GM19463 (cell line): Measurements from ENCODE around the gene MS4A10.
"Not testable (repeated sequence)": the region's sequence is repeated elsewhere in the genome, so short reads cannot be mapped to it uniquely, and the experiment has no call there.

Experiments used
- ATAC-seq: cut with Tn5 transposase; IDR thresholded peaks from one replicate; pipeline ENCODE4 v1.9.1; 2021; ENCODE audit warnings: mild to moderate bottlenecking, moderate library complexity; ENCODE audit not compliant: unreplicated experiment

Gene MS4A10

DNA sequence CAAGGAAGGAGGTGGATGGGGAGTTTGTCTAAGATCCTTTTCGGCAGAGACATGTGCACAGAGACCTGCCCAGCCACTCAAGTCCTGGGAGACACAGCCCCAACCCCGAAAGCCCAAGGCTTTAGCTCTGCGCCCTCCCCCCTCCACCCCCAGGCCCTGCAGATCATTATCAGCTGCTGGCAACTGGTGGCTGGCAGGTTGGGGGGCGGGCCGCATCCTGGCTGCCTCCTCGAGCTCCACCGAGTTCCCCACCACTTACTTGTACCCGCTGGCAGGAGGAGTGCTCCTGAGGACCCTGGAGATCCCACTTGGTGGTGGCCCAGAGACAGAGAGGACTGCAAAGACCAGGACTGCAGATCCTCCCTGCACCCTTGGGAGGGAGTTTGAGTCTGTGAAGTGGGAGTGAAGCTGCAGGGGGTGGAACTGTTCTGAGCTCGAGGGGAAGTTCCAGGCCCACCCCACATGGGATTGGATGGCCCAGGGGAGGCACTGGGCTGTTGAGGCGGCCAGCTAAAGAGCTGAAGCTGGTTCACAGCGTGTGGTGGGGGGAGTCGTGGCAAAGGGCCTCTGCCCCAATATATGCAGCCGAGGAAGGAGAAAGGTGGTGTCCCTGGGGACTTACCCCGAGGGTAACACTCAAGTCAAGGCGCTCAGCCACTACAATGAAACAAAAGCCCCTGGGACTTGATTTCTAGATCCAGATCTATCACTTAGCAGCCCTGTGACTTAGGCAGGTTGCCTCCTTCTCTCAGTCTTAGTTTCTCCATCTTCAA is 36.9 kb downstream of the MS4A10 start:
- ATAC-seq, result peak; percentile 68

DNA sequence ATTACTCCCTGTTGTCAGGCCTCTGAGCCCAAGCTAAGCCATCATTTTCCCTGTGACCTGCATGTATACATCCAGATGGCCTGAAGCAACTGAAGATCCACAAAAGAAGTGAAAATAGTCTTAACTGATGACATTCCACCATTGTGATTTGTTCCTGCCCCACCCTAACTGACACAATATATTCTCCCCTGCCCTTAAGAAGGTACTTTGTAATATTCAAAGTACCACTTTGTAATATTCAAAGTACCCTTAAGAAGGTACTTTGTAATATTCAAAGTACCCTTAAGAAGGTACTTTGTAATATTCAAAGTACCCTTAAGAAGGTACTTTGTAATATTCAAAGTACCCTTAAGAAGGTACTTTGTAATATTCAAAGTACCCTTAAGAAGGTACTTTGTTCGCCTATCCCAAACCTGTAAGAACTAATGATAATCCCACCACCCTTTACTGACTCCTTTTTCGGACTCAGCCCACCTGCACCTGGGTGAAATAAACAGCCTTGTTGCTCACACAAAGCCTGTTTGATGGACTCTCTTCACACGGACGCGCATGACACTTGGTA is 38.7 kb downstream of the MS4A10 start:
- ATAC-seq, result not testable (repeated sequence)

DNA sequence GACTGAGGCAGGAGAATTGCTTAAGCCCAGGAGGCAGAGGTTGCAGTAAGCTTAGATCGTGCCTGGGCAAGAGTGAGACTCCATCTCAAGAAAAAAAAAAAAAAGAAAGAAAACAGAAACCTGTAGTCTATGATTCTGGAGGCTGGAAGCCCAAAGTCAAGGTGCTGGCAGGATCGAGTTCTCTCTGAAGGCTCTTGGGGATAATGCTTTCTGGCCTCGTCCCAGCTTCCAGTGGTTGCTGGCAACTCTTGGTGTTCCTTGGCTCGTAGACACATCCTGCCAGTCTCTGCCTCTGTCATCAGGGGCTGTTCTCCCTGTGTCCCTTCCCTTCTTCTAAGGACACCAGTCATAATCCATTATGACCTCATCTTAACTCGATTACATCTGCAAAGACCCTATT is 40.0 kb downstream of the MS4A10 start:
- ATAC-seq, result no peak

- ATAC-seq, result no peak
Observed at GRCh38 chr11:60825790-60826189, 40.7 kb downstream of the MS4A10 start.

- peak; percentile 42 for ATAC-seq
Observed at GRCh38 chr11:60830478-60831142, 45.5 kb downstream of the MS4A10 start.

DNA sequence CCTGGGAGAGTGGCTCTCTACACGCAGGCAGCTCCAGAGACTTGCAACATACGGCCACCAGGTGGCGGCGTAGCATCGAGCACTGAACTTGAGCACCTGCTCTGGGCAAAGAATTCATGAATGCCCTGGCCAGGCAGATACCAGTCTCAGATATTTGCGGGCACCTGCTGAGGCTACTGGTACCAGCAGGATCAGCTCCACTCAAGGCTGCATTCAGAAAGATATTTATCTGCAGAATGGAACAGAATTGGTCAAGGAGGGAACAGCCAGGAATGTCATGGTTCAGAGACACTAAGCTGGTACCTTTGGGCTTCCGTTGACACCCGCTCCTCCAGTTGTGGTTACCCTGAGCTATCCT is 46.0 kb downstream of the MS4A10 start:
- ATAC-seq, result peak; percentile 81

GRCh38 chr11:60831501-60832079 is 46.5 kb downstream of the MS4A10 start:
- no peak for ATAC-seq

DNA sequence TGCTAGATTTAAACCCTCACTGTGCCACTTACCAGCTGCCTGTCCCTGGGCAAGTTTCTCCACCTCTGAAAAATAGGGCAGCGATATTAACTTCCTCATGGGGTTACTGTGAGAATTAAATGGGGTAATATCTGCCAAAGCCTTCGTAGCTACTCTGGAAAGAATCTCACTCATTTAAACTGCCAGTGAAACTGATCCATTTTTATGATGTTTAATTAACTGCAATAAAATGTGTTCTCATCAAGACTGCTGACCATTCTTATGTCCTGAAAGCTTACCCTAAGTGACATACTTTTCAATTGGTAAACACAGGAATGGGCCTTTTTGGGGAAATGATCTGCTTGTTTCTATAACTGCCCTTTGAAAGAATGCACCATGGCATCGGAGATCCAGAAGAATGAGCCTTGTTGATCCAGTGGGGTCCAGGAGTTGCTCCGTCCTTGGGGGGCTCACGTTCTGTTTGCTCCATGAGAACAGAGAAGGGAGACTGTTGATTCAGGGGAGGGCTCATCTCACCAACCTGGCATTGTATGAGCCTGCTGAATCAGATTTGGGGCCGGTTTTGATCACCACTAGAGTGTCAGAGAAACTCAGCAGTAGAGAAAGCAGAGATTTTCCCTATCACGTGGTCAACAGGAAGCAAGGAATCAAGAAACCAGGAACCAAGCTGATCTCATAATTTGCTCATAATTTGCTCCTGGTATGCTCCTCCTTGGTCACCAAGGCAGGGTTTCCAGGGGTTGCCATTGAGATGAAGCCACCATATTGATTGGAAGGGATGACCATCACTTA is 49.8 kb downstream of the MS4A10 start:
- ATAC-seq, result no peak

- ATAC-seq, result no peak
Observed at GRCh38 chr11:60835534-60835846, 50.4 kb downstream of the MS4A10 start.

- ATAC-seq, result no peak
Observed at GRCh38 chr11:60836866-60837515, 51.9 kb downstream of the MS4A10 start.

GRCh38 chr11:60838132-60838531 is 53.0 kb downstream of the MS4A10 start:
- ATAC-seq, result no peak

DNA sequence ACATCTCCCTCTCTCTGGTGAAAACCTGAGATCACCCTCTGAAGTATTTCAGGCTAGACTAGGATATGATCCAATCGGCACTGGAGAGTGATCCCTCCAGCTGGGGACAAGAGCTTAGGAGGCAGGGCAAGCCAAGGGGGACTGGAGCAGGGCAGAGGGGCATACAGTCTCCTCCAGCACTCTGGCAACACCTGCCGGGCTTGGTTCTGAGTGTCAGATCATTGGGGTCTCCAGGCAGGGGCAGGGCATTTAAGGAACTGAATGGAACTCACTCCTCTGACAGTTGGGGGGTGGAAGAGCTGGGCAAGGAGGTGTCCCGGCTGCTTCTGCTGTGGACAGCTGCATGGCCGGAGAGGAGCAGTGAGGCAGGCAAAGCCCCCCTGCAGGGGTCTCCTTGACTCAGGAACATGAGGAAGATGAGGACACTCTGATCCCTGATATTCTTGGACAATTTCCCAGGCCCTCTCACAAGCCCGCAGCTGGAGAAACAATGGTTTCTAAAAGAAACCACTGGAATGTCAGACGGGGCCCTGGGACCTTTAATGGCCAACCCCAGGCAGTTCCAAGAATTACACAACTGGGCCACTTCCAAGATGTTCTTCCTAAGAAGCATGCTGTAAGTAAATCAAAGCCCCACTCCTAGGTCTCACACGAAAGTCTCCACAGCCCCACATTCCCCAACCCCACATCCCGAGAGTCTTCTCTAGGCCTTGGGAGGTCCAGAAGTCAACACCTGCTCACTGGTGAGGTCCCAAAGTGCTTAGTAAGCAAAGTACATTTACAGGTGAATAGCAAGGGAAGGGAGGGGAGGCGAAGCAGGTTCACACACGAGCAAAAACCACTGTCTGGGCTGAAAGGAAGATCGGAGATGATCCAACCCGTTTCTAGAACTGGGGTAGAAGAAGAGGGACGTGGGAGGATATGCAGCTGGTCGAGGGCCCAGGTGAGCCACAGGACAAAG is 55.6 kb downstream of the MS4A10 start:
- no peak for ATAC-seq

DNA sequence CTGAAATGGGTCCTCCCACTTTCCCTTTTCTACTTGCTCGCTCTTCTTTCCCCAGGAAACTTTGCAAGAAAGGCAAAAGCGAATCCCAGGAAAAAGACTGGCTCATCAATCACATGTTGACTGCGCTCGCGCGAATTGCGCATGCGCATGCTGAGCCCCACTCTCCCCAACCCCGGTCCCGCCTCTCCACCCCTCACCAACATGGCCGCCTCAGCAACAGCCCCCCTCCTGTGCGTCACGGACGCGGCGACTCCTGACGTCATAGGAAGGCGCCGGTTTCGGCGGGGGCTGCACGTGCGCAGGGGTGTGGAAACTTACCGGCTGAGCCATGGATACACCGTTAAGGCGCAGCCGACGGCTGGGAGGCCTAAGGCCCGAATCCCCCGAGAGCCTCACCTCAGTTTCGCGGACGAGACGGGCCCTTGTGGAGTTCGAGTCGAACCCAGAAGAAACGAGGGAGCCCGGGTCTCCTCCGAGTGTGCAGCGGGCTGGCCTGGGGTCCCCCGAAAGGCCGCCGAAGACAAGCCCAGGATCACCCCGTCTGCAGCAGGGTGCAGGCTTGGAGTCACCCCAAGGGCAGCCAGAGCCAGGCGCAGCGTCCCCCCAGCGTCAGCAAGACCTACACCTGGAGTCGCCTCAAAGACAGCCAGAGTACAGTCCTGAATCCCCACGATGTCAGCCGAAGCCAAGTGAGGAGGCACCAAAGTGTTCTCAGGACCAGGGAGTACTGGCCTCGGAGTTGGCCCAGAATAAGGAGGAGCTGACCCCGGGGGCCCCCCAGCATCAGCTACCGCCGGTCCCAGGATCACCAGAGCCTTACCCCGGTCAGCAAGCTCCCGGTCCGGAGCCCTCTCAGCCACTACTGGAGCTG is 56.9 kb downstream of the MS4A10 start, which contains the start of gene CCDC86:
Gene CCDC86, plus strand, starts transcription at position 317 of the 871 bp plus-strand sequence. Its CDS starts 12 bp downstream, at position 329.
- peak; percentile 89 for ATAC-seq

DNA sequence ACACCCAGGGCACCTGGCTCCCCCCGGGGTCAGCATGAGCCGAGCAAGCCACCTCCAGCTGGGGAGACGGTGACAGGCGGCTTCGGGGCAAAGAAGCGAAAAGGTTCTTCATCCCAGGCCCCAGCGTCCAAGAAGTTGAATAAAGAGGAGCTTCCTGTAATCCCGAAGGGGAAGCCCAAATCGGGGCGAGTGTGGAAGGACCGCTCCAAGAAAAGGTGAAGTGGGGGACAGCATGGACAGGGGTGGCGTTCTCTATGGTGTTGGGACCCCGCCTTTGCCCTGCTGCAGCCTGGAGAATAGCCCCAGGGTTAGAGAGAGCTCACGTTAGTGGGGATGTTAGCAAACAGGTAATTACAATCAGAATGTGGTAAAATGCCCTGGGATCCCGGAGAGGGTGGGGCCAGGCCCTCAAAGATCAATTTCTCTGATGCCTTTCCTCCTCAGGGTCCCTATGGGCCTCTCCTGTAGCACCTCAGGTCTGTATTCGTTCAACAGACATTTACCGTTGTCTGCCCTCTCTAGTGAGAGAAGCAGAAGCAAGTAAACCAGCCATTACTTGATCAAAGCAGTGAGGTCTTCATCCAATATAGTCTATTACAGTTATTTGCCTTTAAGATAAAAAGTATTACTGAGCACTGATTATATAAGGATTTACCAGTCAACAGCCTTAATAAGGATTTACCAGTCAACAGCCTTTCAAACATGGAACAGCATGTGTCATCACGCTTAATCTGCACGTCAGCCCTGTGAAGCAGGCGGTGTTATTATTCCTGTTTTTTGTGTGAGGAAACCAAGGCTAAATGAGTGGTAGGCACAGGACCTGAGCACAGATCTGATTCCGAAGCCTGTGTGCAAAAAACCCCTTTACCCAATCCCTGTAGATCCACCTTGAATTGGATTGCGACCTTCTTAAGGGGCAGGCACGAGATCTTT is 57.8 kb downstream of the MS4A10 start:
- ATAC-seq, result no peak

GRCh38 chr11:60844045-60844869 is 59.1 kb downstream of the MS4A10 start:
- no peak for ATAC-seq

GRCh38 chr11:60844870-60845221 is 59.7 kb downstream of the MS4A10 start:
- ATAC-seq, result no peak

GRCh38 chr11:60845338-60845737 is 60.2 kb downstream of the MS4A10 start:
- no peak for ATAC-seq
